Astrocyte (in vitro differentiated cells and primary cell): ENCODE measurements around the gene WNT7A.

Experiments used
- CTCF ChIP-seq: IDR thresholded peaks from 2 replicates; pipeline ENCODE4 v1.5.1; 2011; ENCODE audit warnings: low read depth, mild to moderate bottlenecking, inconsistent platforms, low read length, moderate library complexity; ENCODE audit not compliant: insufficient read depth
- EZH2 ChIP-seq: IDR thresholded peaks from 2 replicates; pipeline ENCODE4 v1.6.1; 2012; ENCODE audit warnings: mild to moderate bottlenecking, low read length, inconsistent platforms; ENCODE audit not compliant: insufficient read depth

- TF ChIP-seq CTCF (no peak), EZH2 (no peak)
Observed at GRCh38 chr3:13840456-13840855, 39.4 kb downstream of the WNT7A start.
